NCI-H510A (cell line): ENCODE data around the gene IDH3A.

Source experiments
- DNase-seq: peaks from one replicate; lab custom pipeline; 2025; lab: John Stamatoyannopoulos, UW

The IDH3A gene

GRCh38 chr15:78149068-78149804, at the start of gene IDH3A:
Gene IDH3A (plus strand): TSS chr15:78149362. CDS start chr15:78149404, 42 bp downstream.
- DNase-seq = peak; percentile 73

GRCh38 chr15:78100886-78101285, 48.3 kb upstream of the IDH3A start:
- no peak for DNase-seq

DNA sequence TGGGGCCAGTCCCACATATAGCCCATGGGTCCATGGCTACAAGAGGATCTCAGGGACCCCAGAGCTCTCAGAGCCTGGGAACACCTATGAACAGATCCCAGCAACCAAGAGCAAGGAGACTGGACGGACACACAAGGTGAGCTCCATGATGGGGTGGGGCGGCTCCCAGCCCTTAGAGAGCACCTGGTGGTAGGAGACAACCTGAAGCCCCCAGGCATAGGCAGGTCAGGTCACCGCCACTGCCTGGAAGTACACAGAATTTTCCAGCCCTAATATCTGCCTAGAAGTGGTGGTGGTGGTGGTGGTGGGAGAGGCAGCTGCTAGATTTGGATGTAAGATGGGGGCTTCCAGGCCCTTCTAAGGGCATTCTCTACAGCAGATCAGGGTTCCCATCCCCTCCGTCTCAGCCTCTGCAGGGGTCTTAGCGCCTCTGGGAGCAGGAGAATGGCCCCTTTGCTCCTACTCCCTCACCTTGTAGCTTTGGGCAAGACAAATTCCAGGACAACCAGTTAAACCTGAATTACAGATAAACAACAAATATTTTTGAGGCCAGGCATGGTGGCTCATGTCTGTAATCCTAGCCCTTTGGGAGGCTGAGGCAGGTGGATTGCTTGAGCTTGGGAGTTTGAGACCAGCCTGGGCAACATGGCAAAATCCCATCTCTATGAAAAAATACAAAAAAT, 47.6 kb upstream of the IDH3A start:
- DNase-seq = no peak

- no peak for DNase-seq
These were observed 47.0 kb upstream of the IDH3A start for GRCh38 chr15:78102211-78102610.

GRCh38 chr15:78102741-78103140, 46.4 kb upstream of the IDH3A start:
- DNase-seq = no peak

- no peak for DNase-seq
These were observed 45.6 kb upstream of the IDH3A start for GRCh38 chr15:78103406-78104118.

DNA sequence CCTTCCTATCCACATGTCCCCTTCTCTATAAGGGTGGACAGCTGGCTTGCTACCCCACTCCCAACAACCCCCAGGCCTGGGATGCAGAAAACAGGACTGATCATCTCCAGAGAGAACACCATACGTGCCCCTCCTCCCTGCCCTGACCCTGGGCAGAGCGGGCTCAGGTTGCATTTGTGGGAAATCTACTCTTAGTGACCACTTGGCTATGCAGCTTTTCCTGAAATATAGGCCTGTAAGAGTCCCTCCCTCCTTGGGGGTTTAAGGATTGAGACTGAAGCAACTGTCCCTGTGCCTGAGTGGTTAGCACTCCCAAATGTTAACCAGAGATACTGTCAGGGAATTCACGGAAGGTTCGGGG, 45.1 kb upstream of the IDH3A start:
- no peak for DNase-seq

GRCh38 chr15:78104566-78105475, 44.3 kb upstream of the IDH3A start:
- no peak for DNase-seq

- DNase-seq = no peak
These were observed 43.5 kb upstream of the IDH3A start for GRCh38 chr15:78105476-78106241.

DNA sequence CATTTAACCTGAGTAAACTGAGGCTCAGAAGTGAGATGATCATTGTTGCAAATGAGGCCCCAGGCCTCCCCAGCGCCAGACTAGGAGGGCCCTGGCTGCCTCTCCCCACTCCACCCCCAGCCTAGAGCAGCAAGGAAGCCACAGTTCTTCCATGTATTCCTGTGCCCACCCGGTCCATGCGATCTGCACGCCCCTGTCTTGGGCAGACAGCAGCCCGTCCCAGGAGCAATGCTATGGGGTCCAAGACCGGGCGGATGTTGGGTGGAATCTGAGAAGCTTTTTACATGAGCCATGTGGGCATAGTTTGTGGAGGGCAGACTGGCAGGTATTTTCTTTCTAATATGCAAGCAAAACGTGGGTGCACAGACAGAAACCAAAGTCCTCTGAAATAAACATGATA, 41.7 kb upstream of the IDH3A start:
- no peak for DNase-seq

GRCh38 chr15:78108300-78109084, 40.7 kb upstream of the IDH3A start:
- DNase-seq = peak; percentile 37

DNA sequence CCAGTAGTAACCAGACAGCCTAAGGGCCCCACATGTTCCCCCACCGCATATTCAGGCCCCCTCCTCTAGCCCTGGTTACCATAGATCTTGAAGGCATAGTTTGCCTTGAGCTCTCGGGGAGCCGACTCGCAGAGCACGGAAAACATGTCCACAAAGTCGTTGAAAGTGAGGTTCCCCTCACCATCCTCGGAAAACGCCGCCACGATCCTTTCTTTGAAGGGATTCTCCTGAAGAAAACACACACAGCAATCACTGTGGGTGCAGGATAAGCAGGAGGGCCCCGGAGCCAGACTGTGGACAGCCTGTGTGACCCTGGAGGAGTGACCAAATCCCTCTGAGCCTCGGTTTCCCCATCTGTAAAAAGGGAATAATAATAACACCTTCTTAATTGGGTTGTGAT, 40.0 kb upstream of the IDH3A start:
- no peak for DNase-seq

- no peak for DNase-seq
These were observed 39.1 kb upstream of the IDH3A start for GRCh38 chr15:78110096-78110495.

DNA sequence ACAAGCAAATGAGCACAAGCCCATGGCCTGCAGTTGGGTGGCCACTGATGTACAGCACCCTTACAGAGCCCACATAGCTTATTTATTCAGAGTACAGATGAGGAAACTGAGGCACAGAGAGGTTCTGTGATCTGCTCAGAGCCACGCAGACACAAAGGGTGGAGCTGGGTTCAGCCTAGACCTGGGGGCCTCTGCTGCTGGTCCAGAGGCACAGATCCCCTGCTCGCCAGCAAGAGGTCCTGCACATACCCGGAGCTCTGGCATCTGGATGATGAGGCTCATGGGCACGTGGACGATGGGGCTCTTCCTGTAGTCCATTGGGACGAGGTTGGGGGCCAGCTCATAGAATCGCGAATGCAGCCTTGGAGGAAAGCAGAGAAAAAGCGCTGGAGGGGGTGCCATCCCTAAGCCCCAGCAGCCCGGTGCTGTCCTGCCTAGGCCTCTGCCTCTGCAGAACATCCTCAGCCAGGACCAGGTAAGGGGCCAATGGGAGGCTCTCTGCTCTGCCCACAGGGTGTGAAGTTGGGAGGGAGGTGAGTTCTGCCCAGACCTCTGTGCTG, 38.2 kb upstream of the IDH3A start:
- DNase-seq = no peak

- no peak for DNase-seq
These were observed 37.4 kb upstream of the IDH3A start for GRCh38 chr15:78111788-78112187.

- DNase-seq = no peak
These were observed 36.6 kb upstream of the IDH3A start for GRCh38 chr15:78112551-78112950.

DNA sequence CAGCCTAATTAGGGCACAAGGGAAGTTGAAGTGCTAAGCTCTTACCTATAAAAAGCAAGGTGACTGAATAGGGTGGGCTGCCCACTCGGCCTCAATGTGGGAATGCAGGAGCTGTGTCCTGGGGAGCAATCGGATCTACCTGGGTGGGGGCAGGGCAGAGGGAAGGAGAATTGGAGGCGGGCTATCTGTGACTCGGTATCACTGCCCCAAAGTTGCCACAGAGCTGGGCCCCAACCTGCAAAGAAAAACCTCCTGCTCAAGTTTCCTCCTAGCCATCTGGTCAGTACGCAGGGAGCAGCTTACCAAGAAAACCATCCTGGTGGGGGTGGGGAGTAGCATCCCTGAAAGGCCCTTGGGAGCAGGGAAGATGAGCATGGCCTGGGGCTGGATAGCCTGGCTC, 28.6 kb upstream of the IDH3A start:
- DNase-seq = no peak

GRCh38 chr15:78125267-78125666, 23.9 kb upstream of the IDH3A start:
- DNase-seq = no peak

DNA sequence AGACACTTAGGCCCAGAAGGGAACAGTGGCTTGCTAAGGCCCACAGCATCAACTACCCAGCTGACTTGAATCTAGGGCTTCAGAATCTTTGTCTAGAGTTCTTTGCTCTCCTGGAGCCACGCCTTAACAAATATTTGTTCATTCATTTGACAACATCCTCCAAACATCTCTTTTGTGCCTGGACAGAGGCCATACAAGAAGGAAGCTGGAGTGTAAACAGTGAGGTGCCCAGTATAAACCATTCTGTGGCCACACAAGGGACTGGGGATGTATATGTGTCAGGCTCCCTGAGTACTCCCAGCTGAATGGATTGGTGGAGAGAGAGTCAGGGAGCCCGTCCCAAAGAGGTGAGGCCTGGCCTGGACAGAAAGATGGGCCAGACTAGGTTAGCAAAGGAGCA, 21.3 kb upstream of the IDH3A start:
- DNase-seq = no peak

DNA sequence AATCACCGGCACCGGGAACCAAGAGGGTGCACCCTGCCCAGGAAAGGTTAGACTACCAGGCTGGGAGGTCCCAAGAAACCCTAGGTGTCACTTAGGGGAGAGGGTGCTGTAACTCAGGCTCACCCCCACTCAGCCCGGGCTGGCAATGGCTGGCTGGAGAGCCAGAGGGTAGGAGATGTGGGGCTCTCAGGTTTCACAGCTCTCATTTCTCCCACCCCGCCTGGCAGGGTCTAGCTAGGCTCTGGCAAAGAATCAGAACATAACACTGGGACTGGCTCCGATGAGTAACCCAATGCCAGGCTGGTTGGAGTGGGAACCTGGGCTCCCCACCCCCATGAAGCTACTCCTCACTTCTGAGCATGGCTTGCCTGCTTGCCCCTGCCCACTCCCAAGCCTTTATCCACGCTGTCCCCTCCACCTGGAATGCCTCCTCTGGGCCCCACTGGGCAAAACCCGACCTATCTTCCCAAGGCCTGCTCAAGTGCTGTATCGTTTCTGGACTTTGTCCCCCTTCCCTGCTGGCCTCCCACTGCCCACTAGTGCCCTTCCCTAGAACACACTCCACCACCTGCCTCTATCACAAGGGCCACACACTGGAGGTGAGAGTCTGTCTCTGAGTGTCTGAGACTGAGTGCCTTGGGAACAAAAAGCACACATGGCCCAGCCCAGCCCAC, 19.9 kb upstream of the IDH3A start:
- DNase-seq = no peak
